Globus pallidus (tissue), 1 donor: ENCODE results near the gene SLC51A.
"Not testable (repeated sequence)": the region's sequence is repeated elsewhere in the genome, so short reads cannot be mapped to it uniquely, and the experiment has no call there.

Experiments
- DNase-seq: peaks from one replicate; pipeline ENCODE4 v3.0.0-alpha.2; 2015; ENCODE audit warnings: low spot score

Gene SLC51A

DNA sequence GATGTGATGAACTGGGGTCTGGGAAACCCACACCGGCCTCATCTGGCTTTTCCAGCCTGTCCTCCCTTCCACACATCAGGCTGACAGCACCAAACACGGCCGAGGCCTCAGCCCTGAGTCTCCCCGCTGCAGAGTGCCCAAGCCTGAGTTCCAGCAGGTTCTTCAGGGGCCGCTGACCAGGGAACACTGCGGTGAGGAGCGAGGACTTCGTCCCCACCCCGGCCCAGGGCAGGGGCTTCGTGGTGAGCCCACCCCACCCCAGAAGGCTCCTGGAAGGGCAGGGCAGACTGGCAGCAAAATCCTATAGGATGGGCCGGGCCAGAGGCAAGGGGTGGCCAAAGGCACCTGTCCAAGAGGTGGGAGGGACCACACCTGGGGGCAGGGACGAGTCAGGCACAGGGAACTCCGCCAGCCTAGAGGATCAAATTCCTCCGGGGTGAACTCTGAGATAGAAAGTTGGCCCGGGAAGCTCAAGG is at the start of gene SLC51A:
Gene SLC51A (plus strand): TSS at position 446 of the 476 bp plus-strand sequence. CDS start 179 bp downstream, outside the sequence.
- DNase-seq, result no peak

DNA sequence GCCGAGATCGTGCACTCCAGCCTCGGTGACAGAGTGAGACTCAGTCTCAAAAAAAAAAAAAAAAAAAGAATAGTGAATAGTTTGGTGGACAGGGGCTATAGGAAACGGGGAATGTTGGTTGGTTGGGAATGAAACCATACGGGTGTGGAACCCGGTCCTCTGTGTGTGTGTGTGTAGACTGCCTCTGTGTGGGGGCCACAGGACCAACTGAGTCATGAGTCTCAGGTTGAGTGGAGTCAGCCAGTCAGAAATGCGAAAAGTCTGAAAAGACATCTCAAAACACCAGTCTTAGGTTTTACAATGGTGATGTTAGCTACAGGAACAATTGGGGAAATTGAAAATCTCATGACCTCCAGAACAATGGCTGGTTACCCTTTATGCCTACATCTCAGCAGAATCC is 49.6 kb upstream of the SLC51A start:
- DNase-seq, result no peak

DNA sequence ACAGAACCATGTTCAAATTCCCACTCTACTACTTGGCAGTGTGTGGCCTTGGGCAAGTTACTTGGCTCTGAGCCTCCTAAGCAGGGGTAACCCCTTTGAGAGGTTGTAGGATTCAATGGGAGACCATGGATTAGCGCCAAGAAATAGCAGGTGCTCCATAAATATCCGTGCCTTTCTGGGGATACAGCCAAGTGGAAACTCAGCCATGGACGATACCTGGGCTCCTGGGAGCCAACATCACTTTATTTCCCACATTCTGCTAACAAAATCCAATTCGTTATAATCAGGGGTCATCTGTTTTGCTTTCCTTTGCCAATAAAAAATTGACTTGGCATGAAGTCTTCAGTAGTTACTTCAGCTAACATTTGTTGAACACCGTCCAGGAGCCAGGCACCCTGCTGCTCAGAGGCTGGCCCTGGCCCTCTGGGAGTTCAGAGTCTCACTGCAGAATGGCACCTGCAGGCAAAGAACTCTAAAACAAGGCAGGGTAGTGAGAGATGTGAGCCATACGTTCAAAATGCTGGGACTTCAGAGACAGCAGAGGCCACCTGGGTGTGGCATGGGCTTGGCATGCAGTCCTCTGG is 47.4 kb upstream of the SLC51A start:
- DNase-seq, result no peak

DNA sequence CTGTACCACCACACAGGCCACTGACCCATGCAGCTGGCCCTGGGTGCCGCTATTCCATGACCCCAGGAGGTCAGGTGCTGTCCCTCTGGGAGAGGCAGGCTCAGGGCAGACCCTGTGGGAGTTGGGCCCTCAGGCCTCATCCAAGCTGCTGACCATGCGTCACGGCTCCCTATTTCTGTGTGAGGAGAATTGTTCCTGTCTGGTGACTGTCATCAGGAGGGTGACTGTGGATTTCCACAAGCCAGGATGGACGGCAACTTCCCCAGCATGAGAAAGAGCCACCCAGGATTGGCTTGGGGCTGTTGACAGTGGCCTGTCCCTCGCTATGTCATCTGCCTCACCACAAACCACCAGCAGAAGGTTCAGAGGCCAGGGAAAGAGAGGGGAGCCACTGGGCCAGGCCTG is 46.5 kb upstream of the SLC51A start:
- no peak for DNase-seq

DNA sequence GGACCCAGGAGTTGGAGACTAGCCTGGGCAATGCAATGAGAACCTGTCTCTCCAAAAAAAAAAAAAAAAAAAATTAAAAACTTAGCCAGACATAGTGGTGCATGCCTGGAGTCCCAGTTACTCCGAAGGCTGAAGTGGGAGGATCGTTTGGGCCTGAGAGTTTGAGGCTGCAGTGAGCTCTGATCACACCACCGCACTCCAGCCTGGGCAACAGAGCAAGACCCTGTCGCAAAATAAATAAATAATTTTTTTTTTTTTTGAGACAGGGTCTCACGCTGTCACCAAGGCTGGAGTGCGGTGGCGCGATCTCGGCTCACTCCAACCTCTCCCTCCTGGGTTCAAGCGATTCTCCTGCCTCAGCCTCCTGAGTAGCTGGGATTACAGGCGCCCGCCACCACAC is 46.0 kb upstream of the SLC51A start:
- DNase-seq, result not testable (repeated sequence)

DNA sequence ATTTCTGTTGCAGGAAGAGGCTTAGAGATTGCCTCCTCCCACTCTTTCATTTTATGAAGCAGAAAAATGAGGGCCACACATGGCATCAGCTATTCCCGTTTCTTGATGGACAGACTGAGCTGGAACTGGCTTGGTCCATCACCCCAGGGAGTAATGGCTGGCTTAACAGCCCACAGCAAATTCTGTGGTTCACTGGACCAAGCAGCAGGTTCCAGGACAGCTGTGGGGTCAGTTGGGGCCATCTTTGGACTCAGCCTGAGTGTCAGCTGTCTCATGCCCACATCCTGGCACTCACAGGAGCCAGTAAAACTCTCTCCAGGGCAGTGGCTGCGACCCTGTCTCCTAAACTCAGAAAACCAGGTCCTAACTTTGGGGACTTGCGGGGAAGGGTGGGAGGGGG is 41.7 kb upstream of the SLC51A start:
- no peak for DNase-seq

DNA sequence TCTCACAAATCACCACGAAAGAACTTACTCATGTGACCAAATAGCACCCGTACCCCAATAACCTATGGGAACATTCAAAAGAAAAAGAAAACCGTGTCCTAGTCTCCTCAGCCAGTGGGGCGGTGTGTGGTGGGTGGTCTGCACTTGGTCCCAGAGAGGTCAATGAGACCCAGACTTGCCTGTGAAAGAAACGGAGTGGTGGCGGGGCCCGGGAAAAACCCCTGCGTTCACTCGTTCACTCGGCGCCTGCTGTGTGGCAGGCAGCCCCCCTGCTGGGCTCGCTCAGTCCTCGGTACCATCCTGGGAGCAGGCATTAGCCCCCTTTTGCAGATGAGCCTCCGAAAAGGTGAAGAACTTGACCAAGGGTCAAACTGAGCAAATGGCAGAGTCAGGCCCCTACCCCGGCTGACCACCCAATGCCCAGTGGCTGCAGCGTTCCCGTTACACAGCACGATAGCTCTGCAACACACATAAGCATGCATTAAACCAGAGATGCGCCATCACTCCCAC is 41.2 kb upstream of the SLC51A start:
- DNase-seq, result no peak

DNA sequence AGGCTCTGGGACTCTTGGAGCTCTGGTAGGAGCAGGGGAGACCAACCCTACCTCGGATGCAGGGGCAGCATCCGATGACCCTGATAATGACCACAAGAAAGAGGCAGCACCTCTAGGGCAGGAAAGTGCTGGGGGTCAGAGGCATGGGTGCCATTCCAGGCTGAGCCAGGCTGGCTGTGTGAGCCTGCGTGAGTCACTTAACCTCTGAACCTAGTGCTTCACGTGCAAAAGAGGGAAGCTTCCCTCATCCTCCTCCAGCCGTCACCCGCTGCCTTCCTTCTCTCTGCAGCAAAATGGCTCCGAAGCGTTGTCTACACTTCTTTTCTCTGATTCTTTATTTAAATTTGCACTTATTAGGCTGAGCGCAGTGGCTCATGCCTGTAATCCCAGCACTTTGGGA is 40.6 kb upstream of the SLC51A start:
- DNase-seq, result no peak

DNA sequence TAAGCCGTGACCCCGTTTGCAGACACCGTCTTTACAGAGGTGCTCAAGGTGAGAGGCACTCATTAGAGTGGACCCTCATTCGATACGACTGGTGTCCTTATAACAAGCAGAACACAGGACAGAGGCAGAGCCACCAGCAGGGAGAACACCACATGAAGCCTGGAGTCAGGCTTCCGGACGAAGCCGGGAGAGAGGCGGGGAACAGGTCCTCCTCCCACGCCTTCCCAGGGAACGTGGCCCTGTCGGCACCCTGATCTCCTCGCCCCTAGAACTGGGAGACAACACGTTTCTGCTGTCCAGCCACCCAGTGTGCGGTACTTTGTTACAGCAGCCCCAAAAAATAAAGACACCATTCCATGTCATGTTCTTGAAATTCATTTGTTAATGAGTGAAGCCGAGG is 38.8 kb upstream of the SLC51A start:
- no peak for DNase-seq

DNA sequence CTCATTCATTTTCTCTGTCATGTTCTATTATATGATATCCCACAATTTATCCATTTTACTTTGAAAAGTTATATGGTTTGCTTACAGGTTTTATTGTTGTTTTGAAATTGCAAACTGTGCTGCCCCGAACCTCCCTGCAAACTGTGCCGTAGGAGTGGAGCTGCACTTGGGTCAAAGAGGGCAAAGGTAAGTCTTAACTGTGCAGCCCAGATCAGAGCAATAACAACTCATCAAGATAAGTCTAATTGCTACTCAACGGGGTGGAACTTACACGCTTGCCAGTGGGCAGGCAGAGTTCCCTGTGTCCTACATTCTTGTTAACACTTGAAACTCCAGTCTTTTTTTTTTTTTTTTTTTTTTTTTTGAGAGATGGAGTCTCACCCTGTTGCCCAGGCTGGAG is 38.4 kb upstream of the SLC51A start:
- no peak for DNase-seq

DNA sequence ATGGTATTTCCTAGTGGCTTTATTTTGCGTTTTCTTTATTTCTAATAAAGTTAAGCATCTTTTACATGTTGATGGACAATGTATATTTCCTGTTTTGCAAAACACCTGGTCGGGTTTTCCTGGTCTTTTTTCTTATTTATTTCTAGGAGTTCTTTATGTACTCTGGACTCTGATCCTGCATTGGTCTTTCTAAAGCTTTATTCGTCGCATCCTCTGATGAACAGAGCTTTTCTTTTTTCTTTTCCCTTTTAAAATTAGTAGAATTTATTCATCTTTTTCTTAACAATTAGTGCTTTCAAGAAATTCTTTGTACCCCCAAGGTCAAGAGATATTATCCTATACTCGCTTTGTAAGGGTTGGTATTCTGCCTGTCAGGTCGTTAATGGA is 37.3 kb upstream of the SLC51A start:
- no peak for DNase-seq

DNA sequence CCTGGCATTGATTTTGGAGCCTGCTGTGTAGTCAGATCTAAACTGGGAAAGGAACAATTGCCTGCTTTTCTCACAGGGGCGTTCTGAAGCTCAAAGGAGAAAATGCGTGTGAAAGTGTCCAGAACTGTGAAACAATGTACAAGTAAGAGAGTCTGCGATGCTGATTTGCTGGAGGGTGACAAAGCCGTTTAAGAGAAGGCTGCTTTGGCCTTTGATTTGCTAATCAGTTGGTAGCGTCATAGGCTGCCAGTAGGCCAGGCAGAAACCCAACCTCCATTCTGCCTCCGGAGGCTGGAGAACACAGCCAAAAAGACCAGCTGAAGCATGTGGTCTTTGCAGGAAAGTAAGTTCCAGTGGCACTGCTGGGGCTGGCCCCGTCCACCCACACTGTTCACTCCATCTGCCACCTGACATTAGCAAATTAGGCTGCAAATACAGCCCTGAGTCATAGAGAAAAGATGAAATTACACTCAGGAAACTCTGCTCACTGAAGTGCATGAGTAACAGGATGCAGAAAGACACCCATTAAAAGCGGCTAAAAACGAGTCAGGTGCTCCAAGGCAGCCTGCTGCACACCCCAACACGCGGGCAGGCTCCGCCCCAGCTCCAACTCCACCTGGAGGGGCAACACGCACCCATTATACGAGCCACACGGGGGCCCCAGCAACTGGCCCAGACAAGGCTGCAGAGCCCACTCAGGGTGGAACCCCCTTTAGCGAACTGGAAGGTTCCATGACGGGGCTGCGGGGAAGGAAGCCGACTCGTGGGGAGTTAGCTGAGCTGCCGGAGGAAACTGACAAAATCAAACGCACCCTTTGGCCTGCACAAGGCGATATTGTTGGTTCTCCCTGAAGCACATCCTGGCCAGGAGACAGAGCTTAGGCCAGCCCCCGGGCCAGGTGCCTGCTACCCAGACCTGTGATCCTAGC is 36.7 kb upstream of the SLC51A start:
- peak; percentile 87 for DNase-seq

DNA sequence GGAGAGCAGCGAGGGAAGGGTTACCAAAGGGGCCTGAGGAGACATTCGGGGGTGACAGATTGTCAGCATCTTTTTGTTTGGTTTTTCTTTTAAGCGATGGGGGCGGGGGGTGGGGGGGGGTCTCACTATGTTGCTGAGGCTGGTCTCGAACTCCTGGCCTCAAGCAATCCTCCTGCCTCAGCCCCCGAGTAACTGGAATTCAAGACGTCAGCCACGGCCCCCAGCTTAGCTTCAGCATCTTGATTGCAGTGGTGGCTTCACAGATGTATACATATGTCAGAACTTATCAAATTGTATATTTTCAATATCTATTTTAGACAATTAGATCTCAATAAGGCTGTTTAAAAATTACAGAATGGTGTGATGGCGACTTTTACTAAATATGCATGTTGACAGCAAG is 36.0 kb upstream of the SLC51A start:
- no peak for DNase-seq

DNA sequence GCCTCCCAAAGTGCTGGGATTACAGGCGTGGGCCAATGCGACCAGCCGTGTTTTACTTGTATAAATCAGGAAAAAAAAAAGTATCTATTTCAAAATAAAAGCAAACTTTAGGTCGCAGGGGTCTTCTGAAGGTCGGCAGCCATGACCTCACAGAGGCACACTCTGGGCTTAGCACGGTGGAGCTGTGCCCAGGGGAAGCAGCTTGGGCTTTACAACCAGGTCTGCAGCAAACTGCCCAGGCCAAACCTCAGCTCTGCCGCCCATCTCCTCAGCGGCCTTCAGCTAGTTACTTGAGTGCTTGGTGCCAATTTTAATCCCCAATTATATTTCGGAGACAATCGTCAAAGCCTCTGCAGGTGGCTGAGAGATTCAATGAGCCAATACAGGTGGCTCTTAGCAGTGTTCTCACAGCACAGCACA is 35.2 kb upstream of the SLC51A start:
- DNase-seq, result no peak

DNA sequence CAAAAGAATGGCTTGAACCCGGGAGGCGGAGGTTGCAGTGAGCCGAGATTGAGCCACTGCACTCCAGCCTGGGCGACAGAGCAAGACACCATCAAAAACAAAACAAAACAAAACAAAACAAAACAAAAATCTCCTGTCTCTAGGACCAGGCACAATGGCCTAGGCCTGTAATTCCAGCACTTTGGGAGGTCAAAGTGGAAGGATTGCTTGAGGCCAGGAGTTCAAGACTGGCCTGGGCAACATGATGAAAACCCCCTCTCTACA is 32.2 kb upstream of the SLC51A start:
- not testable (repeated sequence) for DNase-seq

DNA sequence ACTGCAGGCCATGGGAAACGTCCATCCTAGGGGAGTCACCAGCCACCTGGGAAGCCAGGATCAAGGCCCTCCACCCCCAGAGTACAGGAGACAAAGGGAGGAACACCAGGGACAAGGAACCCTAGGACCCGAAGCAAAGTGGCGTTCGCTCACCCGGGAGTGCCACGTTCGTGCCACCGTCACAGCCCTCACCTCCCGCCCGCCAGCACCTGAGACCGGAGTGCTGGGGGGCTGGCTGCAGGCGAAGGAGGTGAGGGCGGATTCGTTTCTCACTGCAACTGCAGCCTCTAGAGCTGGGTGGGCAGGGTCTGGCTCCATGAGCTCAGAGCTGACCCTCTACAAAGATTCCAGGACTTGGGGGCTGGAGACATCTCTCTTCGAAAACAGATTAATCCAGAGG is 31.5 kb upstream of the SLC51A start:
- DNase-seq, result no peak

DNA sequence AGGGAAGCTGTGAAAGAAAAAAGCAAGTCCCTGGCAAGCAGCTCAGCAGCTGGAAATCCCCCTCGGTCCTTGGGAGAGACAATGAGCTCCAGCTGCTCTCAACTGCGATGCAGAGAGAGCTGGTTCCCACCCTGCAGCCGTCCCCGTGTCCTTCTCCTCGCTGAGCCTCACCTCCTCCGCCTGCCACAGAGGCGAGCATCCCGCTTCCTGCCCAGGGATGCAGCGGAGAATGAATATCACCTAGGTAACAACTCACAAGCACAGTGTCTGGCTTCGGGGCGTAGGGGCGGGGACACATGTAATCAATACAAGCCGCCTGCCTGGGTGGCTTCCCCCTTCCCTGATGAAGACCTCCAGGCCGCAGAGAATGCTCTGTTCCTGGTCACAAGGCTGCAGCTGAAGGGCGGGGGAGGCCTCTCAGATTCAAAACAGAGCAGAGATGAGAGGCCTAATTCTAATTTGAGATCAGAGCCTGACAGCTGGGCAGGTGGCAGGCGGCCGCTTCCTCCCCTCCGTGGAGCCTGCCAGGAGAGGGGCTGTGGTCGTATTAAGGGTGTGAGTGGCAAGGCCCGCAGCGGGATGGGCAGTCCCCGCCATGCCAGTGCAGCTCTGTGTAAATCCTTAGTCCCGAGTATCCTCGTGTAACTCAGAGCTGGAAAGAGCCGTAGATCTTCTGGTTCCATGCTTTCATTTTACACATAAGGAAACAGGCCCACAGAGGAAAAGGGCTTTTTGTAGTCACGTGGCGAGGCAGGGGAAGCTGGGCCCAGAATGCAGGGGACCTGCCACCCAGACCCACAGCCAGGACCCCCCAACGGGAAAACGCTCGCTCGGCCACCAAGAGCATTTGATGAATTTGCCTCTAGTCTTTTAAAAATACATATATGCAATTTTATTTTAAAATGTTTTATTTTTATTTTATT is 29.4 kb upstream of the SLC51A start:
- no peak for DNase-seq

DNA sequence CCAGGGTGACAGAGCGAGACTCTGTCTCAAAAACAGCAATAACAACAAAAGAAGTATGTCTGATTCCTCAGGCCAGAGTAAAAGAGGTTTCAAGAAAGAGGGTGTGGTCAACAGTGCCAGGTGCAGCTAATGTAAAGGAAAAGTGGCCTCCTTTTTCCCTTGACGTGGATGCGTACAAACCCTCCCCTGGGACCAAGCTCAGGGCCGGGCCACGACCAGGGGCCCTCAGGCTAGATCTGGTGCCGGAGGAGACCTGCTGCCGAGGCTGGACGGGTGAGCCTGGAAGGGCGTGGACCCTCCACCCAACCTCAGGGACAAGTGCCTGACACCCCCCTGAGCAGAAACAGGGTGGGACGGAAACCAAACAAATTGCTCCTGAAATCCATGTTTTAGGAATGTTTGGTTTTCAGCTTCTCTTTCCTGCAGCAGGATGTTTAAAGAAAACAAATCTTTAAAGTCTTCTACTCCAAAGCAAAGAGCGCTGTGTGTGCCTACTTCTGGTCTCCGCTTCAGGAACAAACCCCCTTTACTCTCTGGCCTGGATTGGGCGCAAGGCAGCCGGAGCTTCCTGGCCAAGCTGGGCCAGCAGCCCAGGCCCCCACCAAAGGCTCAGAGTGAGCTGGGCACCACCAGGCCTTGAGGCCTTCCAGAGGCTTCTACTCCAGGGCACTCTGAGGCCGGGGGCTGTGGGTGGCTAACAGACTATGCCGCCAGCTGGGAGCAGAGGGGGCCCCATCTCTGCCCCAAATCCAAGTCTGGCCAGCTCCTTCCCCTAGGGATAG is 26.6 kb upstream of the SLC51A start:
- peak; percentile 42 for DNase-seq

DNA sequence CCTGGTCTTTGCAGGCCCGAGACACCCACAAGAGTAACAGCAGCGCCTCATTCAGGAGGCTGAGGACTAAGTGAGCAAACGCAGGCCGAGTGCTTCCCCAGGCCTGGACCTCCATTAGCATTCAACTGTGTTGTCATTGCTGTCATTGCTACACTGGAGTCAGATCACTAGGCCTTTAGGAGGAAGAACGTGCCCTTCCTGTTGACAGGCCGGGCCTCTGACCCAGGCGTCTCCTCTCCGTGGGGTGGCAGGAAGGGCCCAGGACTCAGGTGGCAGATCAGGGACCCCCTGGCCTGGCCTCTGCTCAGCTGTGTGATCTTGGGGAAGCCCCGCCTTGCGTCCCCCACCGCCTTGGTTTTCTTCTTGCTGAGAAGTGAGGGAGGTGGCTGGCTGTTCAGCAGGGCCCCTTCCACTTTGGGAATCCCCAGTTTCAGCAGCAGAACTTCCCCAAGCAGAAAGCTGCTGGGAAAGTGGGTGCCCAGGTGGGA is 24.3 kb upstream of the SLC51A start:
- DNase-seq, result no peak

DNA sequence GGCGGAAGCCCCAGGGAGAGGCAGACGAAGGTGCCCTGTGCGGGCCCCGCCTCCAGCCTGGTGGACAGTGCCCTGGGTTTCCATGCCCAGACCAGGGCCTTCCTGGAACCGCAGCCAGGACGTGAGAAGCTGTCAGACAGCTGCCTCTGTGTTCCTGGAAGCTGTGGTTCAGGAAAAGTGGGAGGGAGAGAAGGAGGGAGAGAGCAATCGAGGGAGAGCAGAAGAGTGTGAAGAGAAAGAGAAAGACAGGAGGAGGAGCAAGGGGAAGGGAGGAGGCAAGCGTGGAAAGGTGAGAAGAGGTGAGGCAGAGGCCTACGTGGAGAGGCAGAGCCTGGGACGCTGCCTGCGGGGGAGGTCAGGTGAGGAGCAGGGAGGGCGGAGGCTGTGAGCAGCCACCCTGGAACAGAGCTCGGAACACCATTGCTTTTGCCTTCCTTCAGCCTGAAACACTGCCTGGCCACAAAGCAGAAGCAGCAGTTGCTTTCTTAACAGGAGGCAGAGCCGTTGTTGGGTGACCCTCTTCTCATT is 23.7 kb upstream of the SLC51A start:
- DNase-seq, result no peak

DNA sequence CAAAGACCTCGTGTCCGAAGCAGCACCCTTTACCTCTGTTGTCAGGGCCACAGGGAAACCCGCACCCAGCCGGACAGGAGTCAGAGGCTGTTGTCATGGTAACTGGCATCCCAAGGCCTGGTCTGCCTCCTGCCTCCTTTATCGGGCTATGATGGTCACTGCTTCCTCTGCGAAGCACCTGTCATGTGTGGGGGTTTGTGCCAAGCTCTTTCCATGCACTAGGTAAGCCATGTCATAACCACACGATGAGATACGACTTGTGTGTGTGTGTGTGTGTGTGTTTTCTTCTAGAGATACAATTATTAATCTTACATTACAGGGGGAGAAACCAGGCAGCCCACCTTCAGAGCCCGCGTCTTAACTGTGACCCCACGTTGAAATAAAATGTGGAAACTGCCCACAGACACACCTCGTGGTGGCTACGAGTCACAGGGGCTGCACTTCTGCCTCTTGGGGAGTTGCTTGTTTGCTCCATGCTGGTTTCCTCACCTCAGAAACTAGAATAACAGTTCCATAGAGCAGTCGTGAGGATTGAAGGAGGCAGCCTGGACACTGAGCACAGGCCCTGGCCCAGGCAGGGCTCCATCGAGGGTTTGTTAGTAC is 23.1 kb upstream of the SLC51A start:
- no peak for DNase-seq
